RWPE1 (cell line): ENCODE measurements around the gene CBX2.

Source experiments
- CTCF ChIA-PET: fragments of 350-600 bp; sonication (Branson Sonifier 250); formaldehyde crosslinking; extraction: SDS; loops from one replicate; lab custom pipeline; 2021; lab: Yijun Ruan, JAX
- POLR2A ChIA-PET: fragments of 400-600 bp; formaldehyde crosslinking; extraction: SDS; loops from one replicate; lab custom pipeline; 2020; ENCODE audit warnings: antibody characterized with exemption; ENCODE audit not compliant: low non-redundant PET; lab: Yijun Ruan, JAX
- DNase-seq: peaks from one replicate; pipeline ENCODE4 v3.0.0; 2012; ENCODE audit warnings: low spot score
- H3K27ac ChIP-seq: fragments of 450-650 bp; 2 replicates; pipeline ENCODE4 v1.5.1; 2017
- TF ChIP-seq, protein P1 (sequence below): fragments of 450-650 bp; conservative IDR thresholded peaks from 2 replicates; pipeline ENCODE4 v1.5.1; 2017; ENCODE audit warnings: low read depth, mild to moderate bottlenecking

CBX2 gene

DNA sequence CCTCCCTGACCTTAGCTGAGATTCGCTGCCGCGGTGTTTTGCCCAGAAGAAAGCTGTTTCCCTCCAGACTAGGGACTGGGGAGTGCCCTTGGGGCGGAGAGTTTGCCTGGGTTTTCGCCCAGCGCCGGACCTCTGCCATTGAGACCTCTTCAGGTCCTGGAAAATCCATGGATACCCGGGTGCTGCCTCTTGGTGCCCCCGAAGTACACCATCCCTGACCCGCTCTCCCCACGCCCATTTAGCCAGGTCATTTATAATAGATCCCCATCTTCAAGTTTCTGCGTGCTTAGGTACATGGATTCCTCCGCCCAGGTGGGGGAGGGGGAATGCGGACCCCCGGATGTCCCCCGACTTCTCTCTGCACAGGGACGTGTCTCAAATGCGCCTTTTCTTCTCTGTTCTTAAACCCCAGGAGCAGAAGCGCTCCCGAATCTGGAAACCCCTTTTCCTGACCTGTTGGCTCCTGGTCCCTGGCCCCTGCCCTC lies 34.0 kb downstream of the CBX2 start:
- CTCF ChIA-PET: interaction anchor here (0.6 to 2.1 kb wide), 8 partner anchors 14 to 188 kb away, joined by 3 to 14 read pairs (median 4); partner anchors contain the start of gene CBX4

DNA sequence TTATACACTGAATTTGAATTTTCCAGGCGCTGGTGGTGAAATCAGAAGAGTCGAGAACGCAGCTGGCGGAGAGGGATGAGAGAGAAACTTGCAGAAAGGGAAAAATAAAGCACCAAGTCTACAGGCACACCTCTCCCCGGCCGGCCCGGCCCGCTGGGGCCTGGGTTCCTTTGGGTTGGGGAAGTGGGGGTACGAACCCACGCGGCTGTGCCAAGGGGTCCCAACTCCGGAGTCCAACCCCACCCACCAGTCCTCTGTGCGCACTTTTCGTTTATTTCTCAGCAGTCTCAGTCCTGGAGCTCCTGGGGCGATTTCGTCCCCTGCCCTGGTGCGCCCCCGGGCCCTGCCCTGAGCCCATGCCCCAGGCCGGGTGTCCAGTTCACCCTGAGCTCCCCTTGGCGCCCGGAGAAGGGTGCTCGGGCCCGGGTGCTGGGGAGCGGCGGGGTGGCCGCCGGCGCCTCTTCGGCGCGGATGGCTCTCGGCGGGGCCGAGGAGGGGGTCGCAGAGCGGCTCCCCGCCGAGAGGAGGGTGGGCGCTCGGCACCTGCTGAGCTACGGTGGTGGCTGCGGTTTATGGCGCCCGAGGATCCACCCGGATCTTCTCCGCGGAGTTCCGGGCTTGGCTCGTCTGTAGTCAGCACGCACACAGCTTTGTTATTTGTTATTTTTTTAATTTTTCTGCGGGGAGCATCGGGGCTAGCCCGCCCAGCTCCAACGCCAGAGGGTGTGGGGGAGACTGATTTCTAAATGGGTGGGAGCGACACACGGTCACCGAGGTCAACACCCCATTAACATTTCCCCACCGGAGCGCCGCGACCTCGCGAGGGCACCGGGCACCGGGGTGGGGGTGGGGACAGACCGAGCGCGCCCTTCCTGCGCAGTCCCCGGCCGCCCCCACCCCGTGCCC lies 34.7 kb downstream of the CBX2 start:
- DNase-seq: no peak
- no peak overlapping the region for H3K27ac ChIP-seq
- TF ChIP-seq, protein P1, sequence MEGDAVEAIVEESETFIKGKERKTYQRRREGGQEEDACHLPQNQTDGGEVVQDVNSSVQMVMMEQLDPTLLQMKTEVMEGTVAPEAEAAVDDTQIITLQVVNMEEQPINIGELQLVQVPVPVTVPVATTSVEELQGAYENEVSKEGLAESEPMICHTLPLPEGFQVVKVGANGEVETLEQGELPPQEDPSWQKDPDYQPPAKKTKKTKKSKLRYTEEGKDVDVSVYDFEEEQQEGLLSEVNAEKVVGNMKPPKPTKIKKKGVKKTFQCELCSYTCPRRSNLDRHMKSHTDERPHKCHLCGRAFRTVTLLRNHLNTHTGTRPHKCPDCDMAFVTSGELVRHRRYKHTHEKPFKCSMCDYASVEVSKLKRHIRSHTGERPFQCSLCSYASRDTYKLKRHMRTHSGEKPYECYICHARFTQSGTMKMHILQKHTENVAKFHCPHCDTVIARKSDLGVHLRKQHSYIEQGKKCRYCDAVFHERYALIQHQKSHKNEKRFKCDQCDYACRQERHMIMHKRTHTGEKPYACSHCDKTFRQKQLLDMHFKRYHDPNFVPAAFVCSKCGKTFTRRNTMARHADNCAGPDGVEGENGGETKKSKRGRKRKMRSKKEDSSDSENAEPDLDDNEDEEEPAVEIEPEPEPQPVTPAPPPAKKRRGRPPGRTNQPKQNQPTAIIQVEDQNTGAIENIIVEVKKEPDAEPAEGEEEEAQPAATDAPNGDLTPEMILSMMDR: no peak
- CTCF ChIA-PET: interaction anchor here (0.9 to 2.5 kb wide), 5 partner anchors 23 to 107 kb away, joined by 4 to 14 read pairs (median 11); partner anchors contain the start of gene CBX4
- POLR2A ChIA-PET: interaction anchor here (1.1 kb wide), 1 partner anchor 26 kb away, joined by 7 read pairs; no protein-coding TSS in a partner anchor

More for the DNA sequence above, 34.0 kb downstream of the CBX2 start:
- no peak for DNase-seq
- H3K27ac ChIP-seq: no peak overlapping the region
- POLR2A ChIA-PET: interaction anchor here (0.5 to 1.1 kb wide), 2 partner anchors 27 to 182 kb away, joined by 3 to 7 read pairs; no protein-coding TSS in a partner anchor
- TF ChIP-seq, protein P1: no peak

DNA sequence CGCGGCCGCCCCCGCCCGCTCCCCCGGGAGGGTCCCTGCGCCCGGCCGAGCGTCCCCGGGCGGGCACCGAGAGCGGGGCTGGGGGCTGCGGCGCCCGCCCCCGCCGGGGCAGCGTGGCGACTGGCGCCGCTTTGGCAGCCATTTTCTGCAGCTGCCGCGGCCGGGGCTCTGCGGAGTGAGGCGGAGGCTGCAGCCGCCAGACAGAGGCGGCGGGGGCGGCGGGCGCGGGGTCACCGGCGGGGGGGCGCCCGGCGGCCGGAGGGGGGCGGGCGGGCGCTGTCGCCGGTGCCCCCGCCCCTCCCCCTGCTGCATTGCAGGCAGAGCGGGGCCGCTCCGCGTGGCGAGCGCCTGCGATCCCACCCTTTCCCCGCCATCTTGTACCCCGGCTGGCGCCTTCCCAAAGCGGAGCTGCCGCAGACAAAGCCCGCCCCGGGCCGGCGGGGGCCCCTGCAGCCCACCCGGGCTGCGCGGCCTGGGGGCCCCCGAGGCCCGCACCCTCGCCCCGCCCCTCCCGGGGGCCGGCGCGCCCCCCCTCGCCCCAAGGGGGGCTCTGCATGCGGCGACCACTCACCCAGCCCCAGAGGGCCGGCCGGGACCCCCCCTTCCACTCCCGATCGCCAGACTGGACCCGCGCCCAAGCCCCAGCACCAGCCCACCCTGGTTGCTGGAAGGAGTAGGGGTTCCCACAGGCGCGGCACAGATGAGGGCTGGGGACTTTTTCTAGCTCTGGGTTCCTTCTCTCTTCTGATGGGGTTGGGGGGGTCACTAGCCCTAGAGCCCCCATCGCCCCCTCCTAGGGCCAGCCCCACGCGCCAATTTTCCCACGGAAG lies 35.6 kb downstream of the CBX2 start:
- TF ChIP-seq, protein P1: no peak
- H3K27ac ChIP-seq: no peak overlapping the region
- ChIA-PET CTCF (interaction anchor here (0.7 to 2.5 kb wide), 7 partner anchors 22 to 195 kb away, joined by 3 to 11 read pairs (median 4); partner anchors contain the start of gene CBX4), POLR2A (interaction anchor here (0.6 kb wide), 1 partner anchor 26 kb away, joined by 3 read pairs; no protein-coding TSS in a partner anchor)
- DNase-seq: no peak

DNA sequence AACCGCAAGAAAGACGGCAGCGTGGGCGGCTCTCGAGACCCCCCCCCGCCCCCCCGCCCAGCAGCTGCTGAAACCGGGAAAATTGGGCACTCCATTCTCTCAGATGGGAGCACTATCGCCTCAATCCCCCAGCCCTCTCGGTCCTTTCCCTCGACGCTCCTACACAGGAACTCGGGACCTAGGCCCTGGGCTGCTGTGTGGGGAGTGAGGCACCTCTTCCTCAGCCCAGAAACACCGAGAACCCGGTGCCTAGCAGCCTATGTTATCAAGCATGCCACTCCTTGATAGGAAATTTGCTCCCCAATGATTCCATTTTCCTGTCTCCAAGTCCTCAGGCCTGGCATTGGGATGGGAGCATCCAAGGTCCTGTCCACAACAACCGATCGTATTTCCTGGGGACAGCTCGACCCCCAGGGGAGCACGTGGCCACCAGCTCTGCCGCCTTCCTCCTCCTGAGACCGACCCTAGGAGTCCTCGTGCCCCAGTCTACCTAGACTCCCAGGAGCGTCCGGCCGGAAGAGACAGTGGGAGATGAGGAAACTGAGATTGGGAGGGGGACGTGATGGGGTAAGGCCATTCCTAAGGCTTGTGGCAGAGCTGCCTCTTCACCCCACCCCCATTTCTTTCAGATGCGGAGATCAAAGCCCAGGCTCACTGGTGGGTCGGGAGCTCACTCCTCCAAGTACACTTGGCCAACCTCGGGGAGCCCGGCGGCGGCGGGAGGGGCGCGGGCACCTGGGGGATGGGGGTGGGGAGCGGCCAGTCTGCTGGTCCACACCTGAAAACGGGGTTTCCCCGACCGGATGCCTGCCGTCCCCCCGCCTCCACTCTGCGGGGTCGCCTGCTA lies 36.4 kb downstream of the CBX2 start:
- no peak overlapping the region for H3K27ac ChIP-seq
- ChIA-PET POLR2A (interaction anchor here (0.6 kb wide), 1 partner anchor 25 kb away, joined by 3 read pairs; no protein-coding TSS in a partner anchor), CTCF (interaction anchor here (0.9 to 2.5 kb wide), 5 partner anchors 21 to 194 kb away, joined by 3 to 11 read pairs (median 4); partner anchors contain the start of gene CBX4)
- TF ChIP-seq, protein P1: no peak
- no peak for DNase-seq

DNA sequence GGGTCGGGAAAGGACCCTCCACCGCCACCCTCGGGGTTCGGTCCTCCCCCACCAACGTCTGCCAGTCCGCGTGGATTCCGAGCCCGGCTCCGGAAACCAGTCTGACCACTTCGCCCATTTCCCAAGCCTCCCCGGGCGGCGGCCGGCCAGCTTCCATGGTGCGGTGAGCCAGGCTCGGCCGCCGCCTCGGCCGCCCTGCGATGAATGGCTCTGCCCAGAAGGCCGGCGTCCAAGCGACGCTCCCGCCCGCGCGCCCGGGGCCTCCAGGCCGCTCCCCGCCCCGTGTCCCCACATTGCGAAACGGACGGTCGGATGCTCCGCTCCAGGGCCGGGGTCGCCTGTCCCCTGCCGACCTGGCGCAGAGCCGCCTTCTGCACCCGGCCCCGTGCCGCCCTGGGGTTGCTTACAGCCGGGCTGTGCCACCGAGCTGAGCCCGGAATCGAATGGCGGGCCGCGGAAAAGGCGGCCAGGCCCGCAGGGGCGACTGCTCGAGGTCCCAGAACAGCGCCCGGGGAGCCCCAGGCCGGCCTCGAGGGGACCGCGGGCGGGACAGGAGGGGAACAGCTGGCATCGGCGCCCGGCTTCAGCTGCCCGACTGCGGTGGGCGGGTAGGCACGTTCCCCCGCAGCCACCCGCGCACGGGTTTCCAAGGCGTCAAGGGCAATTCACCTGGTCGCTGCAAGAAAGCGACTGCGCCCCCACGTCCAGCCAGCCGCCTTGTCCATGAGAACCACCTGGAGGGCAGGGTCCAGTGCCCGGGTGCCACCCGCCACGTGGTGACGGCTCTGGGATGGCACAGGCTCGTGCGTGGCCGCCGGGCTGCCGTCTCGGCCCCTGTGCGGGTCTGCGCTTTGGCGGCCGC lies 37.3 kb downstream of the CBX2 start:
- no peak overlapping the region for H3K27ac ChIP-seq
- TF ChIP-seq, protein P1: no peak
- ChIA-PET POLR2A (no interaction called here), CTCF (interaction anchor here (1.6 to 2.5 kb wide), 2 partner anchors 25 to 193 kb away, joined by 4 to 11 read pairs; partner anchors contain the start of gene CBX4)
- no peak for DNase-seq
